Caco-2 (cell line): ENCODE results near the gene VTI1A. TPM values are rescaled to one million over a fixed set of nuclear protein-coding genes. Genes with fewer than 3 reads are reported as not detected.

Source experiments
- BruUV-seq: library from RNA; stranded (reverse); fragments of 400-500 nt; replicated peaks from 2 replicates; lab custom pipeline; 2021; lab: Mats Ljungman, UMichigan
- CTCF ChIA-PET: fragments of 300-600 bp; sonication (Branson Sonifier 250); formaldehyde crosslinking; loops from one replicate; lab custom pipeline; 2022; ENCODE audit warnings: antibody characterized with exemption; lab: Charles Lee
- POLR2A ChIA-PET: fragments of 300-600 bp; sonication (Branson Sonifier 250); formaldehyde crosslinking; loops from one replicate; lab custom pipeline; 2022; ENCODE audit warnings: antibody characterized with exemption; lab: Charles Lee
- DNase-seq, 2 experiments: peaks; one replicate each; pipeline versions ENCODE4 v3.0.0 to v3.0.0-alpha.2; 2020 to 2022
- H3K27me3 ChIP-seq: replicated peaks from 2 replicates; pipeline ENCODE4 v1.6.0; 2011; ENCODE audit warnings: low read length; ENCODE audit not compliant: control insufficient read depth, insufficient read depth
- H3K36me3 ChIP-seq: 2 replicates; pipeline ENCODE4 v1.5.1; 2011; ENCODE audit warnings: low read length; ENCODE audit not compliant: control insufficient read depth, insufficient read depth
- H3K4me1 ChIP-seq: fragments of 250-450 bp; sonication (Bioruptor Pico); 2 replicates; pipeline ENCODE4 v1.5.1; 2020; ENCODE audit warnings: mild to moderate bottlenecking
- H3K4me3 ChIP-seq: 2 replicates; pipeline ENCODE4 v1.5.1; 2011; ENCODE audit warnings: low read depth, mild to moderate bottlenecking, control low read depth, low read length
- H3K9me3 ChIP-seq: fragments of 250-450 bp; sonication (Bioruptor Pico); 2 replicates; pipeline ENCODE4 v1.5.1; 2020; ENCODE audit warnings: mild to moderate bottlenecking, moderate library complexity
- H3K27ac Mint-ChIP-seq: one replicate; pipeline ENCODE4 v1.8.0; 2022; ENCODE audit warnings: mixed read lengths; ENCODE audit not compliant: unreplicated experiment
- H3K27me3 Mint-ChIP-seq: one replicate; pipeline ENCODE4 v1.8.0; 2022; ENCODE audit warnings: mixed read lengths; ENCODE audit not compliant: insufficient read depth, unreplicated experiment
- H3K36me3 Mint-ChIP-seq: one replicate; pipeline ENCODE4 v1.8.0; 2022; ENCODE audit warnings: mild to moderate bottlenecking, mixed read lengths; ENCODE audit not compliant: insufficient read depth, unreplicated experiment
- H3K4me1 Mint-ChIP-seq: one replicate; pipeline ENCODE4 v1.8.0; 2022; ENCODE audit warnings: low read depth, mixed read lengths; ENCODE audit not compliant: unreplicated experiment
- H3K4me3 Mint-ChIP-seq: one replicate; pipeline ENCODE4 v1.8.0; 2022; ENCODE audit warnings: mild to moderate bottlenecking, moderate library complexity, mixed read lengths; ENCODE audit not compliant: unreplicated experiment
- H3K9me3 Mint-ChIP-seq: one replicate; pipeline ENCODE4 v1.8.0; 2022; ENCODE audit warnings: mixed read lengths; ENCODE audit not compliant: unreplicated experiment
- intact Hi-C: fragments of 100-400 bp; cut with micrococcal nuclease; formaldehyde crosslinking; loops from one replicate; pipeline ENCODE4 v1.10.0; 2022; ENCODE audit not compliant: unreplicated experiment
- total RNA-seq: library from RNA; stranded (reverse); gene quantifications from 2 replicates; pipeline ENCODE4 v1.2.3, GENCODE V29; 2022
- TF ChIP-seq, protein P1 (sequence below), 2 experiments: fragments of 200-600 bp in 1 of 2; IDR thresholded peaks; 1 replicate in 1 of 2; 2 replicates in 1 of 2; pipeline versions ENCODE4 v1.5.1 to v1.8.0; 2011 to 2022; ENCODE audit warnings: antibody characterized with exemption in 1 of 2, control low read depth in 1 of 2, inconsistent platforms in 1 of 2, low read depth in 1 of 2, low read length in 1 of 2, mild to moderate bottlenecking in 1 of 2, moderate library complexity in 1 of 2; ENCODE audit not compliant: insufficient read depth in 1 of 2, severe bottlenecking in 1 of 2, unreplicated experiment in 1 of 2

VTI1A gene
- total RNA-seq, 1 experiment from 2014 or later, result 45.6 TPM

- Histone ChIP-seq H3K4me3 (no peak overlapping the region), H3K4me1 (peaks cover 27% of the 10 kb centered on the region), H3K27me3 (no peaks in the 10 kb centered on the region), H3K9me3 (no peaks in the 10 kb centered on the region; the same call in 1 of the 2 replicates), H3K36me3 (no peaks in the 10 kb centered on the region)
- Mint-ChIP-seq H3K9me3 (no peaks in the 10 kb centered on the region), H3K4me1 (peaks cover 7% of the 10 kb centered on the region), H3K27me3 (no peaks in the 10 kb centered on the region), H3K4me3 (no peak overlapping the region), H3K36me3 (no peaks in the 10 kb centered on the region), H3K27ac (no peak overlapping the region)
- intact Hi-C loops, result loop anchor here (2.0 kb wide), 1 partner anchor 23 kb away; no protein-coding TSS in a partner anchor
- TF ChIP-seq, protein P1, sequence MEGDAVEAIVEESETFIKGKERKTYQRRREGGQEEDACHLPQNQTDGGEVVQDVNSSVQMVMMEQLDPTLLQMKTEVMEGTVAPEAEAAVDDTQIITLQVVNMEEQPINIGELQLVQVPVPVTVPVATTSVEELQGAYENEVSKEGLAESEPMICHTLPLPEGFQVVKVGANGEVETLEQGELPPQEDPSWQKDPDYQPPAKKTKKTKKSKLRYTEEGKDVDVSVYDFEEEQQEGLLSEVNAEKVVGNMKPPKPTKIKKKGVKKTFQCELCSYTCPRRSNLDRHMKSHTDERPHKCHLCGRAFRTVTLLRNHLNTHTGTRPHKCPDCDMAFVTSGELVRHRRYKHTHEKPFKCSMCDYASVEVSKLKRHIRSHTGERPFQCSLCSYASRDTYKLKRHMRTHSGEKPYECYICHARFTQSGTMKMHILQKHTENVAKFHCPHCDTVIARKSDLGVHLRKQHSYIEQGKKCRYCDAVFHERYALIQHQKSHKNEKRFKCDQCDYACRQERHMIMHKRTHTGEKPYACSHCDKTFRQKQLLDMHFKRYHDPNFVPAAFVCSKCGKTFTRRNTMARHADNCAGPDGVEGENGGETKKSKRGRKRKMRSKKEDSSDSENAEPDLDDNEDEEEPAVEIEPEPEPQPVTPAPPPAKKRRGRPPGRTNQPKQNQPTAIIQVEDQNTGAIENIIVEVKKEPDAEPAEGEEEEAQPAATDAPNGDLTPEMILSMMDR (IDR thresholded peaks at IDR 0.05; ENCODE audit: insufficient read depth in 1 of 2, low read depth in 1 of 2, low read length in 1 of 2, severe bottlenecking in 1 of 2, unreplicated experiment in 1 of 2), result no peak
- POLR2A ChIA-PET, result no interaction called here
- CTCF ChIA-PET, result no interaction called here
- BruUV-seq, result no TSS peak
- DNase-seq, result no peak
Measured at GRCh38 chr10:112835944-112836451, 389.0 kb downstream of the VTI1A start.

GRCh38 chr10:112838784-112839481, 391.9 kb downstream of the VTI1A start:
- no peaks in the 10 kb centered on the region for H3K27me3 ChIP-seq
- H3K4me1 ChIP-seq, result peaks cover 25% of the 10 kb centered on the region; the same call in 1 of the 2 replicates
- ChIA-PET POLR2A (no interaction called here), CTCF (no interaction called here)
- no peak for DNase-seq
- H3K27me3 Mint-ChIP-seq, result no peaks in the 10 kb centered on the region
- no peak overlapping the region for H3K4me3 ChIP-seq
- no peaks in the 10 kb centered on the region for H3K4me1 Mint-ChIP-seq
- no peaks in the 10 kb centered on the region for H3K36me3 Mint-ChIP-seq
- no peak overlapping the region for H3K4me3 Mint-ChIP-seq
- no TSS peak for BruUV-seq
- no peak overlapping the region for H3K27ac Mint-ChIP-seq
- no peaks in the 10 kb centered on the region; the same call in 1 of the 2 replicates for H3K9me3 ChIP-seq
- no peaks in the 10 kb centered on the region for H3K9me3 Mint-ChIP-seq
- intact Hi-C loops, result no loop called here
- TF ChIP-seq, protein P1 (IDR thresholded peaks at IDR 0.05; ENCODE audit: insufficient read depth in 1 of 2, low read depth in 1 of 2, low read length in 1 of 2, severe bottlenecking in 1 of 2, unreplicated experiment in 1 of 2), result no peak
- no peaks in the 10 kb centered on the region for H3K36me3 ChIP-seq

GRCh38 chr10:112839928-112840654, 393.1 kb downstream of the VTI1A start:
- CTCF ChIA-PET, result no interaction called here
- peaks cover 25% of the 10 kb centered on the region; the same call in 1 of the 2 replicates for H3K4me1 ChIP-seq
- intact Hi-C loops, result no loop called here

More at GRCh38 chr10:112839928-112840654, 393.1 kb downstream of the VTI1A start:
- Histone ChIP-seq H3K36me3 (no peaks in the 10 kb centered on the region), H3K27me3 (no peaks in the 10 kb centered on the region), H3K4me3 (no peak overlapping the region), H3K9me3 (no peaks in the 10 kb centered on the region; the same call in 1 of the 2 replicates)
- Mint-ChIP-seq H3K36me3 (no peaks in the 10 kb centered on the region), H3K27ac (no peak overlapping the region), H3K9me3 (no peaks in the 10 kb centered on the region), H3K4me1 (no peaks in the 10 kb centered on the region), H3K27me3 (no peaks in the 10 kb centered on the region), H3K4me3 (no peak overlapping the region)
- TF ChIP-seq, protein P1 (IDR thresholded peaks at IDR 0.05; ENCODE audit: insufficient read depth in 1 of 2, low read depth in 1 of 2, low read length in 1 of 2, severe bottlenecking in 1 of 2, unreplicated experiment in 1 of 2), result no peak
- BruUV-seq, result no TSS peak
- POLR2A ChIA-PET, result no interaction called here
- DNase-seq, result no peak
